Muscle of leg (tissue), 11 donors: ENCODE data around the gene PITPNC1. TPM values are rescaled to one million over a fixed set of nuclear protein-coding genes. Genes with fewer than 3 reads are reported as not detected.
A peak's percentile ranks its signal among the peaks of the same experiment; 100 is the strongest.

Experiments used
- DNase-seq: peaks from one replicate; pipeline ENCODE4 v3.0.0; 2013
- H3K27ac ChIP-seq: one replicate; pipeline ENCODE4 v1.5.1; 2013; ENCODE audit warnings: mild to moderate bottlenecking, low read length, control low read depth
- H3K27me3 ChIP-seq: one replicate; pipeline ENCODE4 v1.6.1; 2013; ENCODE audit warnings: low read length; ENCODE audit not compliant: control insufficient read depth, insufficient read depth
- H3K36me3 ChIP-seq: one replicate; pipeline ENCODE4 v1.6.1; 2013; ENCODE audit warnings: low read length; ENCODE audit not compliant: control insufficient read depth, insufficient read depth
- H3K4me1 ChIP-seq: one replicate; pipeline ENCODE4 v1.6.1; 2013; ENCODE audit warnings: low read length; ENCODE audit not compliant: control insufficient read depth, insufficient read depth
- H3K4me3 ChIP-seq: one replicate; pipeline ENCODE4 v1.5.1; 2013; ENCODE audit warnings: low read length, control low read depth
- H3K9me3 ChIP-seq: replicated peaks from 2 replicates; pipeline ENCODE4 v1.6.1; 2013; ENCODE audit warnings: low read depth, low read length; ENCODE audit not compliant: control insufficient read depth
- whole genome bisulfite sequencing: methylation state at CpG from one replicate; pipeline ENCODE4 v1.1.5; 2013; ENCODE audit warnings: missing lambda C conversion rate; ENCODE audit not compliant: insufficient coverage; 5-methylcytosine and 5-hydroxymethylcytosine counted together
- polyA plus RNA-seq, 8 donors: library from polyadenylated mRNA; unstranded; fragments of 120-200 nt; gene quantifications; one replicate each; pipeline versions ENCODE4 v1.2.1 to v1.2.3, GENCODE V29; 2013; ENCODE audit warnings: inconsistent platforms in 1 of 8, low replicate concordance in 1 of 8; ENCODE audit not compliant: insufficient read length in 8 of 8, insufficient read depth in 1 of 8
- total RNA-seq: library from RNA; stranded (reverse); fragments of 120-200 nt; gene quantifications from one replicate; pipeline ENCODE4 v1.2.4, GENCODE V29; 2013

Gene PITPNC1
- total and polyA plus RNA-seq, 9 donors: 8.6 to 11.9 (median 10.0) TPM

DNA sequence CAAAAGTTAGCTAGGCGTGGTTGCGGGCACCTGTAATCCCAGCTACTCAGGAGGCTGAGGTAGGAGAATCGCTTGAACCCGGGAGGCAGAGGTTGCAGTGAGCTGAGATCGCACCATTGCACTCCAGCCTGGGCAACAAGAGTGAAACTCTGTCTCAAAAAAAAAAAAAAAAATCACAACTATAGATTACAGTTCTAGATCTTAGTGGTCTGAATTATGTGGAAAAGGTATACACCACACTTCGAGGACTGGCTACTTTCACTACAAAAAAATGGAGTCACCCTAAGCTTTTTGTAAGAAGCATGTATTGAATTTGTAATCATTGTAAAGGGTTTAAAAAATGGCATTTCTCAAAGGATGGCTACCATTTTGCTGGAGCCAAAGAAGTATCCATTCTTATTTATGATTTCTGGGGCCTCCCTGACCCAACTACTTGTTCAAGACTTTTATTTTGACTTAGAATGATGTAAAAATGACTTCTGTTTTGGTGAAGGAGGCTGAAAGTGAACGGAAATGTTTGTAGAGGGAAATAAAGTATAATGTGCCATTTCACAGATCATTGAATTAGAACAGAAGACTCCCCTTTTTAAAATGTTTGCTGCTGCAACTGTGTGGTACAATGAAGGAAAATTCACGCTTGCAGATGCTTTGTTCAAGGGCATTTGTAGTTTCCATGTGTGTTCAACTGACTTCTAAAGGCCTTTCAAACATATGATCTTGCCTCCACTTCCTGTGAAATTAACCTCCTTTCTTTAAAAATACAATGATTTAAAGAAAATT, 303.6 kb downstream of the PITPNC1 start:
- Histone ChIP-seq H3K27ac (no peak overlapping the region), H3K4me3 (no peak overlapping the region), H3K27me3 (no peaks in the 10 kb centered on the region), H3K36me3 (no peaks in the 10 kb centered on the region), H3K9me3 (no peaks in the 10 kb centered on the region), H3K4me1 (no peaks in the 10 kb centered on the region)
- no CpG with 5 or more reads among the region's 8 CpGs for WGBS
- DNase-seq: no peak

GRCh38 chr17:67682196-67682595, 305.1 kb downstream of the PITPNC1 start:
- H3K4me1 ChIP-seq: no peaks in the 10 kb centered on the region
- no peak for DNase-seq
- H3K27me3 ChIP-seq: no peaks in the 10 kb centered on the region
- 86% methylated on average over 1 of the region's 2 CpGs for WGBS
- no peaks in the 10 kb centered on the region for H3K36me3 ChIP-seq
- no peaks in the 10 kb centered on the region for H3K9me3 ChIP-seq
- H3K27ac ChIP-seq: no peak overlapping the region
- H3K4me3 ChIP-seq: no peak overlapping the region

GRCh38 chr17:67685351-67685750, 308.3 kb downstream of the PITPNC1 start:
- Histone ChIP-seq H3K4me3 (no peak overlapping the region), H3K27me3 (no peaks in the 10 kb centered on the region), H3K4me1 (no peaks in the 10 kb centered on the region), H3K9me3 (no peaks in the 10 kb centered on the region), H3K36me3 (no peaks in the 10 kb centered on the region), H3K27ac (no peak overlapping the region)
- no peak for DNase-seq
- 80% methylated on average over 2 of the region's 3 CpGs for WGBS

GRCh38 chr17:67686241-67686640, 309.2 kb downstream of the PITPNC1 start:
- H3K9me3 ChIP-seq: no peaks in the 10 kb centered on the region
- DNase-seq: no peak
- WGBS: 83% methylated on average over 1 of the region's 2 CpGs

GRCh38 chr17:67687511-67687910, 310.4 kb downstream of the PITPNC1 start:
- Histone ChIP-seq H3K36me3 (no peaks in the 10 kb centered on the region), H3K9me3 (no peaks in the 10 kb centered on the region), H3K27me3 (no peaks in the 10 kb centered on the region), H3K4me1 (no peaks in the 10 kb centered on the region), H3K4me3 (no peak overlapping the region), H3K27ac (no peak overlapping the region)
- no peak for DNase-seq
- WGBS: no CpG with 5 or more reads among the region's 2 CpGs

More at GRCh38 chr17:67686241-67686640, 309.2 kb downstream of the PITPNC1 start:
- H3K4me3 ChIP-seq: no peak overlapping the region
- H3K36me3 ChIP-seq: no peaks in the 10 kb centered on the region
- H3K27me3 ChIP-seq: no peaks in the 10 kb centered on the region
- H3K27ac ChIP-seq: no peak overlapping the region
- no peaks in the 10 kb centered on the region for H3K4me1 ChIP-seq

DNA sequence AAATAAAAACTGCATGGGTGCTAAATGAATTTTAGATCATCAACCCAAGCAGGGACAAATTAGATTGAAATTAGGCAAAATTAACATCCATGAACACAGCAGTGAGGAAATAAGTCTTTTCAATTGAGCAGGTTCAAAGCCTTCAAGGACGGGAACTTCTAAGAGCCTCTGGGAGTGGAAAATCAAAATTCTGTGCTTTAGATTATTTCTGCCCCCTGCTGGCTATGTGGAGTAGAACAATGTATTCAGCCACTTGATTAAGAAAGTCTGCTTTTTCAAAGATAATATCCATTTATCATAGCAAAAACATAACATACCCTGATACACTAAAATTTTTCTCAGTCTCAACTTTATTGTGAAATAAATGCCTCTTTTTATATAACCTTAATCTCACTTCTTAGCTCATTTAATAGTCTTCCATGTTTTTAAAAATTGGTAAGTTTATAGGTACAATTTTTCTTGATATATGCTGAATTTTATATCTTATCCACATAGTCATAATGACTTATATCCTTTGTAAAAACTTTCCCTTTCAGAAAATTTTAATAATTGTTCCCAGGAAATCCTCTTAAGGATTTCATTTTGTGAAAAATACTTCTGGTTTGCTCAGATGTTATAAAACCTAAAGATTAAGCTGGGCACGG, 312.6 kb downstream of the PITPNC1 start:
- WGBS: 0% methylated on average over 1 of the region's 2 CpGs
- Histone ChIP-seq H3K4me1 (no peaks in the 10 kb centered on the region), H3K27me3 (no peaks in the 10 kb centered on the region), H3K9me3 (no peaks in the 10 kb centered on the region), H3K36me3 (no peaks in the 10 kb centered on the region), H3K4me3 (no peak overlapping the region), H3K27ac (no peak overlapping the region)
- peak; percentile 88 for DNase-seq

DNA sequence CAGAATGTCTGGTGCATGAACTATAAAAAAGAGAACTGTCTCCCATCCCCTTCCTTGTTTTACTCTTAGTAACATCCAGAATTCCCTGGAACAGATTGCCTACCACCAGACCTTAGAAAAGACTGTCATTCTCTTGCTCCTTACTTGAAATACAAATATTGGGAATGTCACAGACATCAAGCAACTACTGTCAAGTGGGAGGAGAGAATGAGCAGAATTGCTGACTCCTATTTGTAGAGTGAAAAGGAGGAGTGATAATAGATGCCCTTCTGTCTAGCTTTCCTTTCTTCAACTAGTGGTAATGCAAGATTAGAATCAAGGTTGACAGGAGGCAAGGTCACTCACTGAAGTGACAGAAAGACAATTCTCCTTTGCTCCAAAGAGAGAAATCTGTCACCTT, 316.7 kb downstream of the PITPNC1 start:
- no peak for DNase-seq
- no peak overlapping the region for H3K27ac ChIP-seq
- no peaks in the 10 kb centered on the region for H3K27me3 ChIP-seq
- H3K36me3 ChIP-seq: no peaks in the 10 kb centered on the region
- no peaks in the 10 kb centered on the region for H3K4me1 ChIP-seq
- no peaks in the 10 kb centered on the region for H3K9me3 ChIP-seq
- H3K4me3 ChIP-seq: no peak overlapping the region

DNA sequence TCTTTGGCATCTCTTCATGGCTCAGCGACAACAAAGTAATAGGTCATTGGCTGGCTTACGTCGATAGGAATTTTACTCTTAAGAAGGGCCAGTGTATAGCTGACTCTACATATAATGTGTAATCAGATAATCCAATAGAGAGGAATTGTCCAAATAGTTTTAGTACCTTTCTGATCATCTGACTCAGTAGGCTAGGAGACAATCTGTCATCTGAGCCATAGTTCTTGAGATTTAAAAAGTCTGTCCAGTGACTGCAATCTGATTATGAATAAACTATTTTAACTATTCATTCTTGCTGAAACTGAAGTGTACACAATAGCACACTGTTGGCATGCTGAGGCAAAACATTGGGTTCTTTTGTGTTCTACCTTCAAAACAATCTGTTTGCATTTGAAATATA, 319.3 kb downstream of the PITPNC1 start:
- Histone ChIP-seq H3K27ac (no peak overlapping the region), H3K27me3 (no peaks in the 10 kb centered on the region)
- DNase-seq: peak; percentile 39

GRCh38 chr17:67696853-67697498, 319.9 kb downstream of the PITPNC1 start:
- H3K36me3 ChIP-seq: no peaks in the 10 kb centered on the region
- no peak overlapping the region for H3K27ac ChIP-seq
- H3K9me3 ChIP-seq: no peaks in the 10 kb centered on the region
- H3K4me1 ChIP-seq: no peaks in the 10 kb centered on the region
- no CpG with 5 or more reads among the region's 4 CpGs for WGBS
- no peak overlapping the region for H3K4me3 ChIP-seq
- no peaks in the 10 kb centered on the region for H3K27me3 ChIP-seq
- no peak for DNase-seq

More for the DNA sequence above, 319.3 kb downstream of the PITPNC1 start:
- no peaks in the 10 kb centered on the region for H3K9me3 ChIP-seq
- WGBS: no CpG with 5 or more reads among the region's 3 CpGs
- H3K36me3 ChIP-seq: no peaks in the 10 kb centered on the region
- H3K4me3 ChIP-seq: no peak overlapping the region
- no peaks in the 10 kb centered on the region for H3K4me1 ChIP-seq

DNA sequence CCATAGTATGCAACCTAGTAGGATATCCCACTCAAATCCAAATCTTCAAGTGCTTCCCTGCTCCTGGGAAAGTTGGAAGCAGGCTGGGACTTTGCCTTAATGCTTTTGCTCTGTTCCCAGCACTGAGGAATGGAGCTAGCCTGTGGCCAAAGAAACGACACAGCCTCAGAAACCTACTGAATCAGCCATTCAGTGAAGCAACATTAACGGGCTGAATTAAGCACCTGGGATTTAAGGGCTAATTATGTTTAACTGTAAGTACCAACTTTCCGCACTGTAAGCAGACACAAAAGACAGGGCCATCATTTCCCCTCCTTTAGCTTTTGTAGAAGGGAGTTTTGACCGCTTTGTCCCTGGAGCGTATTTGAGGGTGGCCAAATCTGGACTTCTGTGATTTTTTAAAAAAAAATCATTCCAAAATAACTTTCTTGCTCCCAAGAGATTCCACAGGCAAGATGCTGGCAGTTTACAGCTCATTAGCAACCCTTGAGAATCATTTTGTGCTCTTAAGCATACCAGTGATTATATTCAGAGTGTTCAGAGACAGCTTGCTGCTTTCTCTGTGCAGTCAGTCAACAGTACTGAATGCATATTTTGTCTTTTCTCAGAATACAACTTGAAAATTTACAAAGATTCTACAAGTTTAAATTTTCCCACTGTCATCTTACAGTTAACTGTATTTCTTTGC, 323.1 kb downstream of the PITPNC1 start:
- no peak overlapping the region for H3K27ac ChIP-seq
- H3K27me3 ChIP-seq: no peaks in the 10 kb centered on the region
- H3K9me3 ChIP-seq: no peaks in the 10 kb centered on the region
- H3K4me3 ChIP-seq: no peak overlapping the region
- peak; percentile 27 for DNase-seq
- H3K36me3 ChIP-seq: no peaks in the 10 kb centered on the region
- WGBS: 17% methylated on average over 1 of the region's 5 CpGs
- H3K4me1 ChIP-seq: no peaks in the 10 kb centered on the region
